WTC11 (cell line): ENCODE measurements around the gene WFS1. TPM values are rescaled to one million over a fixed set of nuclear protein-coding genes. Genes with fewer than 3 reads are reported as not detected.

Experiments
- ATAC-seq: fragments of 200-7000 bp; cut with Tn5 transposase; 2 replicates; pipeline ENCODE4 v1.10.0; 2021; ENCODE audit warnings: mild to moderate bottlenecking, moderate library complexity
- CTCF ChIA-PET: fragments of 300-600 bp; sonication (Branson Sonifier 250); formaldehyde crosslinking; loops from one replicate; lab custom pipeline; 2021; ENCODE audit warnings: antibody characterized with exemption; lab: Charles Lee
- POLR2A ChIA-PET: fragments of 350-600 bp; sonication (Branson Sonifier 250); formaldehyde crosslinking; loops from one replicate; lab custom pipeline; 2021; ENCODE audit warnings: antibody characterized with exemption; lab: Charles Lee
- DNase-seq: peaks from one replicate; pipeline ENCODE4 v3.0.0; 2021; ENCODE audit warnings: low spot score
- H3K27ac Mint-ChIP-seq: 2 replicates; pipeline ENCODE4 v1.8.0; 2021; ENCODE audit warnings: mixed read lengths
- H3K27me3 Mint-ChIP-seq: 2 replicates; pipeline ENCODE4 v1.8.0; 2021; ENCODE audit warnings: low read depth, mild to moderate bottlenecking, moderate library complexity, mixed read lengths
- H3K36me3 Mint-ChIP-seq: 2 replicates; pipeline ENCODE4 v1.8.0; 2021; ENCODE audit warnings: mixed read lengths
- H3K4me1 Mint-ChIP-seq: 2 replicates; pipeline ENCODE4 v1.8.0; 2022; ENCODE audit warnings: mixed read lengths
- H3K4me3 Mint-ChIP-seq: 2 replicates; pipeline ENCODE4 v1.8.0; 2021; ENCODE audit warnings: mild to moderate bottlenecking, moderate library complexity, mixed read lengths
- H3K9me3 Mint-ChIP-seq: 2 replicates; pipeline ENCODE4 v1.8.0; 2021; ENCODE audit warnings: mixed read lengths
- ATF1 ChIP-seq: sonication (generic); formaldehyde crosslinking; IDR thresholded peaks from 2 replicates; pipeline ENCODE4 v1.8.1; 2023; ENCODE audit warnings: mild to moderate bottlenecking, moderate library complexity, missing genetic modification reagents
- ATF2 ChIP-seq: sonication (generic); formaldehyde crosslinking; IDR thresholded peaks from 2 replicates; pipeline ENCODE4 v1.8.1; 2022; ENCODE audit warnings: low read depth, missing genetic modification reagents, borderline replicate concordance
- ATF3 ChIP-seq: sonication (generic); formaldehyde crosslinking; conservative IDR thresholded peaks from 2 replicates; pipeline ENCODE4 v1.8.1; 2022; ENCODE audit warnings: mild to moderate bottlenecking, missing genetic modification reagents
- KAT7 ChIP-seq: sonication (generic); formaldehyde crosslinking; IDR thresholded peaks from 2 replicates; pipeline ENCODE4 v1.8.1; 2023; ENCODE audit warnings: missing genetic modification reagents, mild to moderate bottlenecking, borderline replicate concordance
- NFATC4 ChIP-seq: fragments of 250-450 bp; sonication (Bioruptor Pico); IDR thresholded peaks from 2 replicates; pipeline ENCODE4 v1.9.0; 2021; ENCODE audit warnings: mild to moderate bottlenecking
- NFYB ChIP-seq: sonication (generic); formaldehyde crosslinking; conservative IDR thresholded peaks from 2 replicates; pipeline ENCODE4 v1.8.0; 2022; ENCODE audit warnings: low read depth, missing genetic modification reagents
- NR2C2 ChIP-seq: sonication (generic); formaldehyde crosslinking; IDR thresholded peaks from 2 replicates; pipeline ENCODE4 v1.8.0; 2022; ENCODE audit warnings: mild to moderate bottlenecking, missing genetic modification reagents
- NR3C1 ChIP-seq: sonication (generic); formaldehyde crosslinking; conservative IDR thresholded peaks from 2 replicates; pipeline ENCODE4 v1.8.1; 2023; ENCODE audit warnings: low read depth, mild to moderate bottlenecking, missing genetic modification reagents
- RELA ChIP-seq: sonication (generic); formaldehyde crosslinking; IDR thresholded peaks from 2 replicates; pipeline ENCODE4 v1.8.1; 2022; ENCODE audit warnings: missing genetic modification reagents, mild to moderate bottlenecking, borderline replicate concordance
- TEAD1 ChIP-seq: sonication (generic); formaldehyde crosslinking; IDR thresholded peaks from 2 replicates; pipeline ENCODE4 v1.8.0; 2022; ENCODE audit warnings: mild to moderate bottlenecking, missing genetic modification reagents
- USF1 ChIP-seq: sonication (generic); formaldehyde crosslinking; IDR thresholded peaks from 2 replicates; pipeline ENCODE4 v1.8.0; 2022; ENCODE audit warnings: mild to moderate bottlenecking, missing genetic modification reagents
- ZBTB21 ChIP-seq: sonication (generic); formaldehyde crosslinking; IDR thresholded peaks from 2 replicates; pipeline ENCODE4 v1.8.1; 2023; ENCODE audit warnings: mild to moderate bottlenecking, missing genetic modification reagents, borderline replicate concordance
- ZNF121 ChIP-seq: sonication (generic); formaldehyde crosslinking; IDR thresholded peaks from 2 replicates; pipeline ENCODE4 v1.8.0; 2023; ENCODE audit warnings: missing genetic modification reagents
- ZNF219 ChIP-seq: sonication (generic); formaldehyde crosslinking; IDR thresholded peaks from 2 replicates; pipeline ENCODE4 v1.8.0; 2023; ENCODE audit warnings: missing genetic modification reagents, mild to moderate bottlenecking, borderline replicate concordance
- ZNF232 ChIP-seq: sonication (generic); formaldehyde crosslinking; IDR thresholded peaks from 2 replicates; pipeline ENCODE4 v1.8.0; 2022; ENCODE audit warnings: mild to moderate bottlenecking, missing genetic modification reagents
- ZNF416 ChIP-seq: fragments of 250-450 bp; sonication (Bioruptor Pico); IDR thresholded peaks from 2 replicates; pipeline ENCODE4 v1.9.0; 2021; ENCODE audit warnings: mild to moderate bottlenecking, inconsistent platforms
- total RNA-seq: library from RNA; stranded (reverse); gene quantifications from 3 replicates; pipeline ENCODE4 v1.2.3, GENCODE V29; 2021
- TF ChIP-seq, protein P1 (sequence below): fragments of 200-600 bp; IDR thresholded peaks from 2 replicates; pipeline ENCODE4 v1.8.0; 2022; ENCODE audit warnings: antibody characterized with exemption
- TF ChIP-seq, protein P2 (sequence below): sonication (generic); formaldehyde crosslinking; IDR thresholded peaks from 2 replicates; pipeline ENCODE4 v1.8.0; 2022; ENCODE audit warnings: missing genetic modification reagents
- TF ChIP-seq, protein P3 (sequence below): sonication (generic); formaldehyde crosslinking; IDR thresholded peaks from 2 replicates; pipeline ENCODE4 v1.8.0; 2022; ENCODE audit warnings: mild to moderate bottlenecking, missing genetic modification reagents
- TF ChIP-seq, protein P4 (sequence below): fragments of 250-450 bp; sonication (Bioruptor Pico); IDR thresholded peaks from 2 replicates; pipeline ENCODE4 v1.8.0; 2021; ENCODE audit warnings: mild to moderate bottlenecking
- TF ChIP-seq, protein P5 (sequence below): sonication (generic); formaldehyde crosslinking; IDR thresholded peaks from 2 replicates; pipeline ENCODE4 v1.8.1; 2023; ENCODE audit warnings: mild to moderate bottlenecking, missing genetic modification reagents, moderate library complexity

Gene WFS1
- total RNA-seq, 1 experiment from 2014 or later = 34.7 TPM

DNA sequence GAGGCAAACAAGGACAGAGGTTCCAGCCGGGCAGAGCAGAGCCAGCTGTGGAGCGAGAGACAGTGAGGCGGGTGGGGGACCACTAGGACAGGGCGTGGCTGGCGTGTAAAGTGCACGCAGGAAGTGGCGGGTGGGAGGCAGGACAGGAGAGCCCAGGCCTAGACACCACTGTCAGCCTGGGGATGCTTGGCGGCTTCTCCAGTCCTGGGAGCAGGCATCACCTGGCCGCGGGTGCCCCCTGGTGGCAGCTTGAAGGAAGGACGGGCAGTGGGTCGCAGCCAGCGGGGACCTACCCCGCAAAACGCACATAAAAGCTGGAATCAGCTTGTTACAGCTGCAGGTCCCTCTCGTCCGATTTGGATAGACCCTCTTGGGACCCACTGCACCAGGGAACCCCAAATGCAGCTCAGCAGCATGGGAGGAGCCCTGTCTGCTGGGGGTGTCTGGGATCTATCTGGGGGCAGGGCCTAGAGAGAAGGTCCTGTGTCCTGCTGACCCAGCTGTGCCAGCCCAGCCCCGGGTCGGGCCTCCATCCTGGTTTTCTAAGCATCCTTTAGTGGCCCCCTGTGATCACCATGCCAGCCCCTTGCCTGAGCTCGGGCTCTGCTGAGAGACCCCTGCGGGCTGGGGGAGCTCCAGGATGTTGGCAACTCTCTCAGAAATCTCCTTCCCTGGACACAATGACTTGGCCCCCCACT, 57.7 kb downstream of the WFS1 start:
- H3K27me3 Mint-ChIP-seq = no peaks in the 10 kb centered on the region
- POLR2A ChIA-PET = interaction anchor here (0.6 to 1.0 kb wide), 2 partner anchors 76 to 612 kb away, joined by 3 to 9 read pairs; no protein-coding TSS in a partner anchor
- TF ChIP-seq, protein P1, sequence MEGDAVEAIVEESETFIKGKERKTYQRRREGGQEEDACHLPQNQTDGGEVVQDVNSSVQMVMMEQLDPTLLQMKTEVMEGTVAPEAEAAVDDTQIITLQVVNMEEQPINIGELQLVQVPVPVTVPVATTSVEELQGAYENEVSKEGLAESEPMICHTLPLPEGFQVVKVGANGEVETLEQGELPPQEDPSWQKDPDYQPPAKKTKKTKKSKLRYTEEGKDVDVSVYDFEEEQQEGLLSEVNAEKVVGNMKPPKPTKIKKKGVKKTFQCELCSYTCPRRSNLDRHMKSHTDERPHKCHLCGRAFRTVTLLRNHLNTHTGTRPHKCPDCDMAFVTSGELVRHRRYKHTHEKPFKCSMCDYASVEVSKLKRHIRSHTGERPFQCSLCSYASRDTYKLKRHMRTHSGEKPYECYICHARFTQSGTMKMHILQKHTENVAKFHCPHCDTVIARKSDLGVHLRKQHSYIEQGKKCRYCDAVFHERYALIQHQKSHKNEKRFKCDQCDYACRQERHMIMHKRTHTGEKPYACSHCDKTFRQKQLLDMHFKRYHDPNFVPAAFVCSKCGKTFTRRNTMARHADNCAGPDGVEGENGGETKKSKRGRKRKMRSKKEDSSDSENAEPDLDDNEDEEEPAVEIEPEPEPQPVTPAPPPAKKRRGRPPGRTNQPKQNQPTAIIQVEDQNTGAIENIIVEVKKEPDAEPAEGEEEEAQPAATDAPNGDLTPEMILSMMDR = peak; percentile 95
- TF ChIP-seq KAT7 (CRISPR knock-in tag) = no peak
- TF ChIP-seq, protein P2, sequence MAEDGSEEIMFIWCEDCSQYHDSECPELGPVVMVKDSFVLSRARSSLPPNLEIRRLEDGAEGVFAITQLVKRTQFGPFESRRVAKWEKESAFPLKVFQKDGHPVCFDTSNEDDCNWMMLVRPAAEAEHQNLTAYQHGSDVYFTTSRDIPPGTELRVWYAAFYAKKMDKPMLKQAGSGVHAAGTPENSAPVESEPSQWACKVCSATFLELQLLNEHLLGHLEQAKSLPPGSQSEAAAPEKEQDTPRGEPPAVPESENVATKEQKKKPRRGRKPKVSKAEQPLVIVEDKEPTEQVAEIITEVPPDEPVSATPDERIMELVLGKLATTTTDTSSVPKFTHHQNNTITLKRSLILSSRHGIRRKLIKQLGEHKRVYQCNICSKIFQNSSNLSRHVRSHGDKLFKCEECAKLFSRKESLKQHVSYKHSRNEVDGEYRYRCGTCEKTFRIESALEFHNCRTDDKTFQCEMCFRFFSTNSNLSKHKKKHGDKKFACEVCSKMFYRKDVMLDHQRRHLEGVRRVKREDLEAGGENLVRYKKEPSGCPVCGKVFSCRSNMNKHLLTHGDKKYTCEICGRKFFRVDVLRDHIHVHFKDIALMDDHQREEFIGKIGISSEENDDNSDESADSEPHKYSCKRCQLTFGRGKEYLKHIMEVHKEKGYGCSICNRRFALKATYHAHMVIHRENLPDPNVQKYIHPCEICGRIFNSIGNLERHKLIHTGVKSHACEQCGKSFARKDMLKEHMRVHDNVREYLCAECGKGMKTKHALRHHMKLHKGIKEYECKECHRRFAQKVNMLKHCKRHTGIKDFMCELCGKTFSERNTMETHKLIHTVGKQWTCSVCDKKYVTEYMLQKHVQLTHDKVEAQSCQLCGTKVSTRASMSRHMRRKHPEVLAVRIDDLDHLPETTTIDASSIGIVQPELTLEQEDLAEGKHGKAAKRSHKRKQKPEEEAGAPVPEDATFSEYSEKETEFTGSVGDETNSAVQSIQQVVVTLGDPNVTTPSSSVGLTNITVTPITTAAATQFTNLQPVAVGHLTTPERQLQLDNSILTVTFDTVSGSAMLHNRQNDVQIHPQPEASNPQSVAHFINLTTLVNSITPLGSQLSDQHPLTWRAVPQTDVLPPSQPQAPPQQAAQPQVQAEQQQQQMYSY = peak; percentile 90
- TF ChIP-seq, all 79 proteins: peak for 2
- CTCF ChIA-PET = interaction anchor here (0.6 to 15.7 kb wide), 53 partner anchors 11 to 506 kb away, joined by 3 to 713 read pairs (median 5); partner anchors contain the start of genes JAKMIP1, MAN2B2 and WFS1
- Mint-ChIP-seq H3K27ac (no peak overlapping the region), H3K36me3 (no peaks in the 10 kb centered on the region), H3K4me1 (0 out of 2 replicates have a peak, but pooled peaks cover 3% of the 10 kb centered on the region), H3K9me3 (peaks cover 14% of the 10 kb centered on the region), H3K4me3 (no peak overlapping the region)
- peak; percentile 89 for DNase-seq
- ATAC-seq = peak; percentile 79

- no peaks in the 10 kb centered on the region; the same call in 1 of the 2 replicates for H3K36me3 Mint-ChIP-seq
- H3K4me1 Mint-ChIP-seq = 0 out of 2 replicates have a peak, but pooled peaks cover 3% of the 10 kb centered on the region
- no peak overlapping the region for H3K27ac Mint-ChIP-seq
- peaks cover 15% of the 10 kb centered on the region for H3K9me3 Mint-ChIP-seq
- no peak for DNase-seq
- ChIA-PET POLR2A (no interaction called here), CTCF (interaction anchor here (1.1 to 15.7 kb wide), 10 partner anchors 12 to 256 kb away, joined by 3 to 713 read pairs (median 8); partner anchors contain the start of gene WFS1)
- H3K27me3 Mint-ChIP-seq = no peaks in the 10 kb centered on the region; the same call in 1 of the 2 replicates
- no peak for ATAC-seq
- no peak overlapping the region for H3K4me3 Mint-ChIP-seq
- TF ChIP-seq RELA (CRISPR knock-in tag) (no peak), ATF3 (no peak), ATF1 (CRISPR knock-in tag) (no peak), NFYB (CRISPR knock-in tag) (no peak), NR2C2 (CRISPR knock-in tag) (no peak), TEAD1 (CRISPR knock-in tag) (no peak), ZNF232 (CRISPR knock-in tag) (no peak), ZNF219 (CRISPR knock-in tag) (no peak), NR3C1 (CRISPR knock-in tag) (no peak), NFATC4 (CRISPR knock-in tag) (no peak), ATF2 (CRISPR knock-in tag) (no peak), ZNF121 (CRISPR knock-in tag) (no peak), ZNF416 (no peak), ZBTB21 (no peak), USF1 (CRISPR knock-in tag) (no peak)
- TF ChIP-seq, protein P3, sequence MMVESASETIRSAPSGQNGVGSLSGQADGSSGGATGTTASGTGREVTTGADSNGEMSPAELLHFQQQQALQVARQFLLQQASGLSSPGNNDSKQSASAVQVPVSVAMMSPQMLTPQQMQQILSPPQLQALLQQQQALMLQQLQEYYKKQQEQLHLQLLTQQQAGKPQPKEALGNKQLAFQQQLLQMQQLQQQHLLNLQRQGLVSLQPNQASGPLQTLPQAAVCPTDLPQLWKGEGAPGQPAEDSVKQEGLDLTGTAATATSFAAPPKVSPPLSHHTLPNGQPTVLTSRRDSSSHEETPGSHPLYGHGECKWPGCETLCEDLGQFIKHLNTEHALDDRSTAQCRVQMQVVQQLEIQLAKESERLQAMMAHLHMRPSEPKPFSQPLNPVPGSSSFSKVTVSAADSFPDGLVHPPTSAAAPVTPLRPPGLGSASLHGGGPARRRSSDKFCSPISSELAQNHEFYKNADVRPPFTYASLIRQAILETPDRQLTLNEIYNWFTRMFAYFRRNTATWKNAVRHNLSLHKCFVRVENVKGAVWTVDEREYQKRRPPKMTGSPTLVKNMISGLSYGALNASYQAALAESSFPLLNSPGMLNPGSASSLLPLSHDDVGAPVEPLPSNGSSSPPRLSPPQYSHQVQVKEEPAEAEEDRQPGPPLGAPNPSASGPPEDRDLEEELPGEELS (CRISPR knock-in tag) = no peak
- TF ChIP-seq, protein P4, sequence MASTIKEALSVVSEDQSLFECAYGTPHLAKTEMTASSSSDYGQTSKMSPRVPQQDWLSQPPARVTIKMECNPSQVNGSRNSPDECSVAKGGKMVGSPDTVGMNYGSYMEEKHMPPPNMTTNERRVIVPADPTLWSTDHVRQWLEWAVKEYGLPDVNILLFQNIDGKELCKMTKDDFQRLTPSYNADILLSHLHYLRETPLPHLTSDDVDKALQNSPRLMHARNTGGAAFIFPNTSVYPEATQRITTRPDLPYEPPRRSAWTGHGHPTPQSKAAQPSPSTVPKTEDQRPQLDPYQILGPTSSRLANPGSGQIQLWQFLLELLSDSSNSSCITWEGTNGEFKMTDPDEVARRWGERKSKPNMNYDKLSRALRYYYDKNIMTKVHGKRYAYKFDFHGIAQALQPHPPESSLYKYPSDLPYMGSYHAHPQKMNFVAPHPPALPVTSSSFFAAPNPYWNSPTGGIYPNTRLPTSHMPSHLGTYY (CRISPR knock-in tag) = no peak
- TF ChIP-seq, protein P5, sequence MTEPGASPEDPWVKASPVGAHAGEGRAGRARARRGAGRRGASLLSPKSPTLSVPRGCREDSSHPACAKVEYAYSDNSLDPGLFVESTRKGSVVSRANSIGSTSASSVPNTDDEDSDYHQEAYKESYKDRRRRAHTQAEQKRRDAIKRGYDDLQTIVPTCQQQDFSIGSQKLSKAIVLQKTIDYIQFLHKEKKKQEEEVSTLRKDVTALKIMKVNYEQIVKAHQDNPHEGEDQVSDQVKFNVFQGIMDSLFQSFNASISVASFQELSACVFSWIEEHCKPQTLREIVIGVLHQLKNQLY = no peak
Measured at GRCh38 chr4:6328526-6328925, 58.9 kb downstream of the WFS1 start.
